Bronchial epithelial cell (primary cell): ENCODE measurements around the gene PELI1. TPM values are rescaled to one million over a fixed set of nuclear protein-coding genes. Genes with fewer than 3 reads are reported as not detected.
A peak's percentile ranks its signal among the peaks of the same experiment; 100 is the strongest.
"Not testable (repeated sequence)": the region's sequence is repeated elsewhere in the genome, so short reads cannot be mapped to it uniquely, and the experiment has no call there.

Source experiments
- DNase-seq: peaks from one replicate; pipeline ENCODE4 v3.0.0-alpha.2; 2010; ENCODE audit warnings: low read depth
- FAIRE-seq: peaks from 2 replicates; lab custom pipeline; 2011; peaks lifted over from hg19 to GRCh38; lab: Jason Lieb, UNC
- H3K27me3 ChIP-seq: 2 replicates; pipeline ENCODE4 v1.5.1; 2011; ENCODE audit warnings: low read length; ENCODE audit not compliant: control insufficient read depth, insufficient read depth
- H3K36me3 ChIP-seq: 2 replicates; pipeline ENCODE4 v1.5.1; 2011; ENCODE audit warnings: low read length; ENCODE audit not compliant: control insufficient read depth, insufficient read depth
- H3K4me3 ChIP-seq: 2 replicates; pipeline ENCODE4 v1.5.1; 2011; ENCODE audit warnings: mild to moderate bottlenecking, low read depth, low read length, control low read depth
- total RNA-seq: library from RNA; depleted of rRNA; stranded (reverse); fragments of >200 nt; gene quantifications from 2 replicates; pipeline ENCODE4 v1.2.1, GENCODE V29; 2014
- TF ChIP-seq, protein P1 (sequence below): IDR thresholded peaks from 2 replicates; pipeline ENCODE4 v1.5.1; 2011; ENCODE audit warnings: mild to moderate bottlenecking, moderate library complexity, low read length, control low read depth, inconsistent platforms; ENCODE audit not compliant: insufficient read depth, severe bottlenecking

The PELI1 gene
- total RNA-seq, 1 donor from 2014 or later, result 22.9 TPM

DNA sequence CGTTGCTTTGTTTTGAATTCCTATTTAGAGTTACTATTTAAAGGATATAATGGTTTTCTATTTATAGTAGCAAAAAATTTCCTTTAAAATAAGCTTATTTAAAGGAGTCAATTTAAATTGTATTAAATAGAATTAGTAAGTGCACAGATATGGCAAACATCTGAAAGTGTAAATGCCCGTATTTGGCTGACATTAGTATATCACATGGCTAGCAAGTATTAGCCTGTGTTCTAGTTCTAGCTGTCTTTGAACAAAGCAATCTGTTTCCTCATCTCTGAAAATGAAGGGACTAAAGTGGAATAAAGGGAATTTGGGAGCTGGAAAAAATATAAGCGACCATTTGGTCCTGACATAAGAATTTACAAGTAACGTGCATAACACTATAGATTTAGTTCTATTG lies 32.2 kb downstream of the PELI1 start:
- DNase-seq (no peak), FAIRE-seq (no peak)
- Histone ChIP-seq H3K36me3 (peaks cover 2% of the 10 kb centered on the region), H3K27me3 (no peaks in the 10 kb centered on the region), H3K4me3 (no peak overlapping the region)
- TF ChIP-seq, protein P1, sequence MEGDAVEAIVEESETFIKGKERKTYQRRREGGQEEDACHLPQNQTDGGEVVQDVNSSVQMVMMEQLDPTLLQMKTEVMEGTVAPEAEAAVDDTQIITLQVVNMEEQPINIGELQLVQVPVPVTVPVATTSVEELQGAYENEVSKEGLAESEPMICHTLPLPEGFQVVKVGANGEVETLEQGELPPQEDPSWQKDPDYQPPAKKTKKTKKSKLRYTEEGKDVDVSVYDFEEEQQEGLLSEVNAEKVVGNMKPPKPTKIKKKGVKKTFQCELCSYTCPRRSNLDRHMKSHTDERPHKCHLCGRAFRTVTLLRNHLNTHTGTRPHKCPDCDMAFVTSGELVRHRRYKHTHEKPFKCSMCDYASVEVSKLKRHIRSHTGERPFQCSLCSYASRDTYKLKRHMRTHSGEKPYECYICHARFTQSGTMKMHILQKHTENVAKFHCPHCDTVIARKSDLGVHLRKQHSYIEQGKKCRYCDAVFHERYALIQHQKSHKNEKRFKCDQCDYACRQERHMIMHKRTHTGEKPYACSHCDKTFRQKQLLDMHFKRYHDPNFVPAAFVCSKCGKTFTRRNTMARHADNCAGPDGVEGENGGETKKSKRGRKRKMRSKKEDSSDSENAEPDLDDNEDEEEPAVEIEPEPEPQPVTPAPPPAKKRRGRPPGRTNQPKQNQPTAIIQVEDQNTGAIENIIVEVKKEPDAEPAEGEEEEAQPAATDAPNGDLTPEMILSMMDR, result no peak

DNA sequence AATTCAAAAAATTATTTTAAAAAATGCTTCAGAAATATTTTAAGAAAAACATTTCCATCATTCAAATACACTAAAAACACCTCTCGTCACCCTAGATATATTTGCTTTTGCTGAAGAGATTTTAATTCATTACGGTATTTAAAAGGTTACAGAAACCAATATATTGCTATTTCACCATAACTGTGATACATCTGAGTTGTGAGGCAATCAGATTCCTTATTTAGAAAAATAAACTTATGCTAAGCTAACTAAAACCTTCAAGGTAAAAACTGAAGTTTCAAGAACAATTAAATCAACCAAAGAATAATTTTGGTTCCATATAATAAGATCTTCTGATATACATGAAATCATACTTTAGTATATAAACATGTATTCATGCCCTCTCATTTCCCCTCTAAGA lies 32.8 kb downstream of the PELI1 start:
- FAIRE-seq, result no peak
- H3K36me3 ChIP-seq, result peaks cover 2% of the 10 kb centered on the region
- no peaks in the 10 kb centered on the region for H3K27me3 ChIP-seq
- H3K4me3 ChIP-seq, result no peak overlapping the region
- TF ChIP-seq, protein P1, result no peak
- no peak for DNase-seq

DNA sequence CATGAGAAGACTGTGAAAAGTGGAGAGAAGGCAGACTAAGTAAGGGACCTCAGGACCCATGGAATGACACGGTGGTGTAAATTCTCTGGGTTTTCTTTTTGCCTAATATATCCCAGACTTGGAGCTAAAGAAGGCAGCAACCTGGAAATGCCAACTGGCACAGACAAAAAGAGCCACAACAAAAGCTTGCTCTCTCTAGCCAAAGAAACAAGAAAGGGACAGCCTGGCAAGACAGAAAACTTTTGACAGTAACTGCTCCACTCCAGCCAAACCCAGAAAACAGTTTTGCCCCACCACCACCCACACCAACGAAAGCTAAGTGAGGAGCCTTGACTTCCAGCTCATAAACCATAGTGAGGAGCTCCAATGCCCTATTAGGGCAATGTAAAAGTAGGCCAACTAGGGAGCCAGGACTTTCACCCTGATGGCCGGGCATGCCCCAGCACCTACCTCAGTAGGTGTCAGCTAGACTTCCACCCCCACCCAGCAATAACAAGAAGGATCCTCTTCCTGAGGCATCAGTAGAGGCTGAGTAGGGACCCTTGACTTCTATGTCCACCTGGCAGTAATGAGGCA lies 35.5 kb downstream of the PELI1 start:
- FAIRE-seq (no peak), DNase-seq (no peak)
- Histone ChIP-seq H3K27me3 (no peaks in the 10 kb centered on the region), H3K4me3 (no peak overlapping the region), H3K36me3 (peaks cover 2% of the 10 kb centered on the region)
- TF ChIP-seq, protein P1, result no peak

DNA sequence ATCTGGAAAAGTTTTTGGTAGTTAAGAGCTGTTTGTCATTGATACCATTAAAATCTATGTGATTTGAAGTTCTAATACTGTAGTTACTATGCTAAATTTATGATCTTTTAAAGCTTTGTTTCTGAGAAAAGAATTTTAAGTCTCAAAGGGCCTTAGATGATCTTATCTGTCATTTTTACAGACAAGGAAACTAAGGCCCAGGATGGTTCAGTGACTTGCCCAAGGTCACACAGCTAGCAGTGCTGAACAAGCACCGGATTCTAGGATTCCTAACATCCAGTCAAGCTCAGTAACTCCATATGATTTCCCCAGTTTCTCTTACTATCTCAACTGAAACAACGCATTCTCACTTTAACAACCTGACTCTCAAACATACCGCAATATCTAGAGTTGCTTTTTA lies 37.7 kb downstream of the PELI1 start:
- H3K4me3 ChIP-seq, result no peak overlapping the region
- H3K27me3 ChIP-seq, result no peaks in the 10 kb centered on the region
- no peak for FAIRE-seq
- DNase-seq, result no peak
- peaks cover 2% of the 10 kb centered on the region for H3K36me3 ChIP-seq
- TF ChIP-seq, protein P1, result no peak

DNA sequence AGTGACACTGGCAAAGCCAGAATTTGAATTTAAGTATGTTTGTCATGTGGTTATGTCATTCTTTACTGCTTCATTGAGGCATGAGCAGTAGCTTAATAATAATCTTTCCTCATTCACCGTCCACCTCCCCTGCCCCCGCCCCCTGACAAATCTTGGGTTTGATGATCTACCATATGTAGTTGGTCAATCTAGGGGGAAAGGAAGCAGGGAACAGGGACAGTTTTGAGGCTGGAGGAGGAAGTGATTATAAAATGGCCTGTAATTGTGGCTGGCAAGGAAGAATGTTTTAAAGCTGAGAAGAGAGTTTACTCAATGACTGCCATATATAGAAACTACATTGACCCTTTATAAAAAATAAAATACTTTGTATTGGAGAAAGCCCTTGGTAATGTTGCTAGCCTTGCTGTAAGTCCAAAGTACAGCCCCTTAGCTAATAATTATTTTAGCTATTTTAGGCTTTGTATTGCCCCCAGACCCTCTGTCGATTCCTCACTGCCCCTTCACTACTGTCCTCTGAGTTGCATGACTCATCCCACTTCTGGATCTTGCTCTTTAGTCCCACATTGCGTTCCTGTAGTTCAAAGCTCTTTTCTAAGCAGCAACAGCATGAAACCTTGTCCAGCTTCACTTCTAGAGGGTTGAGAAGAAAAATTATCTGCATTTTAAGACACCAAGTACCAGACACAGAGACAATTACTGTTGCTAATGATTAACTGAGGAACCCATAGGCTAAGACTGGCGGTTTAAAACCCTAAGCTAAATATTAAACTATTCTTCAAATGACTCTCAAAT lies 38.4 kb downstream of the PELI1 start:
- FAIRE-seq, result no peak
- Histone ChIP-seq H3K4me3 (no peak overlapping the region), H3K27me3 (no peaks in the 10 kb centered on the region), H3K36me3 (peaks cover 2% of the 10 kb centered on the region)
- DNase-seq, result peak; percentile 29
- TF ChIP-seq, protein P1, result no peak

DNA sequence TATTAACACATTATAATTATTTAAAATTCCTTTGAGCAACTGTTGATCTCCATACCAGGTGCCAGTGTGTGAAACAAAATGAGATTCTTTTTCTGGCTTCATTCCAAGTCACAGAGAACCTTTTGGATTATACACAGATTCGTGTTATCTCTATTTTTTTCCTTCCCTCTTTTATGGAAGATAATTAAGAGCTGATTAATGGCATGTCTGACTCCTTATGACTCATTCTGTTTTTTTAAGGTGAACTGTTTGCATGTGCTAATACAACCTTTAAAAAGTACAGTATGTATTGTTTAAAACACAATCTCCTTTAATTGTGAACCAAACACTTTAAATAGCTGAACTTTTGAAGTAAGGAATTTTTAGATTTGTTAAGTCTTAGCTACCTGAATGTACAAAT lies 39.3 kb downstream of the PELI1 start:
- DNase-seq, result peak; percentile 78
- no peak for FAIRE-seq
- Histone ChIP-seq H3K4me3 (no peak overlapping the region), H3K27me3 (no peaks in the 10 kb centered on the region), H3K36me3 (peaks cover 2% of the 10 kb centered on the region)
- TF ChIP-seq, protein P1, result no peak

DNA sequence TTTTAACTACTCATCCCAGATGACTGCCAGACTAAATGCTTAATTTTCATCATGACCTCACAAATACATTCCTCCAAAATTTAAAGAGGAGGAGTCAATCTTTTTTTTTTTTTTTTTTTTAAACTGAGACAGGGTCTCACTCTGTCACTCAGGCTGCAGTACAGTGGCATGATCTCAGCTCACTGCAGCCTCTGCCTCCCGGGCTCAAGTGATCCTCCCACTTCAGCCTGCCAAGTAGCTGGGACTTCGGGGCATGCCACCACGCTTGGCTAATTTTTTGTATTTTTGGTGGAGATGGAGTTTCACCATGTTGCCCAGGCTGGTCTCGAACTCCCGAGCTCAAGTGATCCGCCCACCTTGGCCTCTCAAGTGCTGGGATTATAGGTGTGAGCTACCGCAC lies 41.5 kb downstream of the PELI1 start:
- not testable (repeated sequence) for DNase-seq, H3K36me3 ChIP-seq, FAIRE-seq

More for the DNA sequence above, 41.5 kb downstream of the PELI1 start:
- not testable (repeated sequence) for H3K4me3 ChIP-seq, H3K27me3 ChIP-seq
